ENCODE results near the gene OBSL1. TPM values are rescaled to one million over a fixed set of nuclear protein-coding genes. Genes with fewer than 3 reads are reported as not detected.

The OBSL1 gene
- total RNA-seq, 2 donors from 2014 or later = 119 to 185 TPM

DNA sequence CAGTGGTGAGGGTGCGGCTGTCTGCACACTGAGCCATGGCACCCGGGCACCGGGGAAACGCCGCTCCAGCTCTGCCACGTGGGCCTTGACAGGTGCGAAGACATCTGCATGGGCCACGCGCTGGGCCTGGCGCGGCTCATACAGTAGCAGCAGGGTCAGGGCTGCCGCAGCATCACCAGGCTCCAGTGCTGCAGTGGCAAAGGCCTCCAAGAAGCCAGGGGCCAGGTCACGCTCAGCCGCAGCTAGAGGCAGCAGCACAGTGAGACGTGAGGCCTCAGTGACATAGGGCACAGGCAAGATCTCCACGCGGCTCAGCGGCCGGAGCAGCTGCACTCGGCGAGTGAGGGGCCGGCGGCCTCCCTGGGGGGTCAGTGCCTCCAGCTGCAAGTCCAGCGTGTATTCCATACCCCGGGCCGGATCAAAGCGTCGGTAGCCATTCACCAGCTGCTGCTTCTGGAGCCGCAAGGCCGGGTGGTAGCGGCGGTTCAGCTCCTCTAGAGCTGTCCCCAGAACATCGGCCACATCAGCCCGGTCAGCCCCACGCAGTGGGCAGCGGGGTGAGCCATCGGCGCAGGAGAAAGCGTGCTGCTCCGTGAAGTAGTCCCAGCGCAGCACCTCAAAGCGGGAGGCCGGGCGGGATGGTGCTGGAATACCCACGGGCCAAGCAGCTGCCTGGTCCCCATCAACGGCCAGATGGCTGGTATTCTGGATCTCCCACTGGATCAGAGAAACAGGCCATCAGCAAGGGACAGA lies 31.2 kb downstream of the OBSL1 start:
- ATAC-seq (no peak), DNase-seq (no peak)
- WGBS, 2 donors = 87 to 90% methylated on average over 2 to 15 of the region's 46 CpGs
- no peak overlapping the region for H3K4me3 ChIP-seq
- peaks cover 0 to 18% of the 10 kb centered on the region in 2 donors for H3K36me3 ChIP-seq (replicated peaks in 1 of 2; ENCODE audit: insufficient read depth in 1 of 2, low read depth in 2 of 2)
- TF ChIP-seq POLR2A (IDR thresholded peaks at IDR 0.05) = no peak
- TF ChIP-seq, protein P1, sequence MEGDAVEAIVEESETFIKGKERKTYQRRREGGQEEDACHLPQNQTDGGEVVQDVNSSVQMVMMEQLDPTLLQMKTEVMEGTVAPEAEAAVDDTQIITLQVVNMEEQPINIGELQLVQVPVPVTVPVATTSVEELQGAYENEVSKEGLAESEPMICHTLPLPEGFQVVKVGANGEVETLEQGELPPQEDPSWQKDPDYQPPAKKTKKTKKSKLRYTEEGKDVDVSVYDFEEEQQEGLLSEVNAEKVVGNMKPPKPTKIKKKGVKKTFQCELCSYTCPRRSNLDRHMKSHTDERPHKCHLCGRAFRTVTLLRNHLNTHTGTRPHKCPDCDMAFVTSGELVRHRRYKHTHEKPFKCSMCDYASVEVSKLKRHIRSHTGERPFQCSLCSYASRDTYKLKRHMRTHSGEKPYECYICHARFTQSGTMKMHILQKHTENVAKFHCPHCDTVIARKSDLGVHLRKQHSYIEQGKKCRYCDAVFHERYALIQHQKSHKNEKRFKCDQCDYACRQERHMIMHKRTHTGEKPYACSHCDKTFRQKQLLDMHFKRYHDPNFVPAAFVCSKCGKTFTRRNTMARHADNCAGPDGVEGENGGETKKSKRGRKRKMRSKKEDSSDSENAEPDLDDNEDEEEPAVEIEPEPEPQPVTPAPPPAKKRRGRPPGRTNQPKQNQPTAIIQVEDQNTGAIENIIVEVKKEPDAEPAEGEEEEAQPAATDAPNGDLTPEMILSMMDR (IDR thresholded peaks at IDR 0.05) = no peak
- no peaks in the 10 kb centered on the region for H3K27me3 ChIP-seq
- peaks cover 37% of the 10 kb centered on the region for H3K4me1 ChIP-seq
- no peak overlapping the region for H3K27ac ChIP-seq
- no peaks in the 10 kb centered on the region for H3K9me3 ChIP-seq
- intact Hi-C loops (cut with DNase I) = loop anchor here (5.0 kb wide), 1 partner anchor 97 kb away; no protein-coding TSS in a partner anchor

DNA sequence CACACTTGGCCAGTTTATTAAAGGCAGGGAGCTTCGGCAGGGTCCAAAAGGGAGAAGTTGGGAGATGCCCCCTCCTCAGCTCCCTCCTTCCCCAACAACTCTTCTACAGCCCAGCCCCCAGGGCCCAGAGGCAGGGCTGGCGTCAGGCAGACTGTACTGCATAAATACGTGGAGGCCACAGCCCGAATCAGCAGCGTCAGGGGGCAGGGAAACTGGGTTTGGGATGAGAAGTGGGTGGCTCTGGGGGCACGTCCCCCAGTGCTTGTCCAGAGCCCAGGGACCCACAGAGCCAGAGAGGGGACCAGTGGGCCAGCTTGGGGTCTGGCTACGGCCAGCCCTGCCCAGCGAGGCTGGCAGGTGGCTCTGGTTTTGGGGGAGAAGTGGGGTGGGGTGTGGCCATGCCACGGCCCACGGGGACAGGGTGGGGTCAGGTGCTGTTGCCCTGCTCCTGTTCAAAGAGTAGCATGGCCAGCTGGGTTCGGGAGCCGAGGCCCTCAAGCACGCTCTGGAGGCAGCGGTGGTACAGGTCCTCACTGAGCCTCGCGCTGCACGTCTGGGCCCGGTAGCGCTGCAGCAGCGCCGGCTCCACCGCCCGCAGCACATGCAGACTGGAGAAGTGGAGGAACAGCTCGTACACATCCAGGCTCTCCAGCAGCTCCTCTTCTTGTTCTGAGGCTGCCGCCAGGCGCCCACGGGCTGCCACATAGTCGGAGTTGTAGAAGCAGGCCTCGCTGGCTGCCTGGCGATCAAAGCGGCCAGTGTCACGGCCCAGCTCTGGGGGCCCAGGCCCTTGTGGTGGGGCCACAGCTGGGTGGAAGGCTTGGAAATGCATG lies 32.2 kb downstream of the OBSL1 start:
- intact Hi-C loops (cut with DNase I) = loop anchor here (5.0 kb wide), 1 partner anchor 98 kb away; no protein-coding TSS in a partner anchor
- Histone ChIP-seq H3K4me1 (peaks cover 29% of the 10 kb centered on the region), H3K36me3 (replicated peaks in 1 of 2; ENCODE audit: insufficient read depth in 1 of 2, low read depth in 2 of 2) (peaks cover 0 to 18% of the 10 kb centered on the region in 2 donors), H3K27ac (no peak overlapping the region), H3K9me3 (no peaks in the 10 kb centered on the region), H3K27me3 (no peaks in the 10 kb centered on the region), H3K4me3 (no peak overlapping the region)
- ATAC-seq (no peak), DNase-seq (no peak)
- TF ChIP-seq POLR2A (IDR thresholded peaks at IDR 0.05) = no peak
- TF ChIP-seq, protein P1 (IDR thresholded peaks at IDR 0.05) = no peak
- WGBS, 2 donors = 81 to 85% methylated on average over 11 to 28 of the region's 32 CpGs

DNA sequence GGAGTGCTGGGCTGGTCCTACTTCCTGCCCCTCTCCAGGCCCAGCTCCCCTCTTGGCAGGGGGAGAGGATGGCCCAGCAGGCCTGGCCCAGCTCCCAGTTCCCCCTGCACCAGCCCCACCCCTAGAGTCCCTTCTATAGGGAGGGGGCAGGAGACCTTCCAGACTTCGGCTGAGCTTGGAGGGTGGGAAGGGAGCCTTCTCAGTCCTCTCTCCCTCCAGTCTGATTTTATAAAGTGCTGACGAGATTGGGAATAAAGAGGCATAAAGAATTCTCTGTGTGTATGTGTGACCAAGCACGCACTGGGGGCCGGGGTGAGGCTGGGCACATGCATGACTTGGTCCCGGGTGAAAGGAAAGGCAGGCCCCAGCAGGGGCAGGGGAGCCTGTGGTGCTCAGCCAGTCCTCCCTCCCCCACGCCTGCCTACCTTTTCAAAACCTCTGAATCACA lies 32.8 kb downstream of the OBSL1 start:
- H3K4me3 ChIP-seq = no peak overlapping the region
- no peak overlapping the region for H3K27ac ChIP-seq
- no peaks in the 10 kb centered on the region for H3K9me3 ChIP-seq
- H3K27me3 ChIP-seq = no peaks in the 10 kb centered on the region
- 65 to 78% methylated on average over 4 to 6 of the region's 6 CpGs for WGBS, 2 donors
- ATAC-seq (no peak), DNase-seq (no peak)
- H3K36me3 ChIP-seq (replicated peaks in 1 of 2; ENCODE audit: insufficient read depth in 1 of 2, low read depth in 2 of 2) = peaks cover 0 to 18% of the 10 kb centered on the region in 2 donors
- peaks cover 28% of the 10 kb centered on the region for H3K4me1 ChIP-seq
- TF ChIP-seq, protein P1 (IDR thresholded peaks at IDR 0.05) = no peak
- TF ChIP-seq POLR2A (IDR thresholded peaks at IDR 0.05) = no peak
- intact Hi-C loops (cut with DNase I) = loop anchor here (5.0 kb wide), 1 partner anchor 99 kb away; no protein-coding TSS in a partner anchor

DNA sequence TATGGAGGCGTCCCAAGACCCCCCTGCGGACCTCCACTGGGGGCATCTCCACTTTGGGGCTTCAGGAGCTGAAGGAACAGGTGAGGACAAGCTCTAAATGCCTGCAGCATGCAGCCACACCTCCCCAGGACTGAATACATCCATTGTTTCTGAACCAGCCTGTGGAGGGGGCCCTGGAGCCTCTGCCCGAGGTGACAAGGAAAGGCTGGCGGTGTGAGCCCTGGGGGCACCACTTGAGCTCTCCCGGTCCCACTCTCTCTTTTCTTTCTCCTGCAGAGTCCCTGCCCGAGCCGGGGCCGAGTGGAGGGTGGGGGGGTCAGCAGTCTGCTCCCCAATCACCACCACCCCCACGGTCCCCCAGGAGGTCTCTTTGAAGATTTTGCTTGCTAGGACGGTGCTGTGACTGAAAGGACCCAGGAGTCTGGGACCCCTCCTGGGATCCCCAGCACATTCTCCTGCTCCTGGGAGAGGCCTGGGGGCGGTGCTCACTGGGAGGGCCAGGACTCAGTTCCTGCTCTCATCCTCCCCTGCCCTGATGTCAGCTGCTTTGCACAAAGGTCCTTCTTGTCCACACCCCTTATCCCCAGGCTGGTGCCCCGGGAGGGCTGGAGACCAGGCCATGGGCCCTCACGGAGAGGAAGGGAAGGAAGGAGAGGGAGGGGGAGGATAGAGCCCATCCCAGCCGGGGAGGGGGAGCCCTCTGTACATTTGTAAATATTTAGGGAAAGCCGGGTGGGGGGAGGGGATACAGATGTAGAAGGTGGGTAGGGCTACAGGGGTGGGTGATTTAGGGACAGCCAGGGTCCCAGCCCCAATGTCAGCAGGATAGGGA lies 33.5 kb downstream of the OBSL1 start:
- H3K4me1 ChIP-seq = peaks cover 28% of the 10 kb centered on the region
- 47 to 61% methylated on average over 13 to 15 of the region's 15 CpGs for WGBS, 2 donors
- ATAC-seq = no peak
- TF ChIP-seq, protein P1 (IDR thresholded peaks at IDR 0.05) = no peak
- no peak for TF ChIP-seq POLR2A (IDR thresholded peaks at IDR 0.05)
- H3K9me3 ChIP-seq = no peaks in the 10 kb centered on the region
- peaks cover 0 to 18% of the 10 kb centered on the region in 2 donors for H3K36me3 ChIP-seq (replicated peaks in 1 of 2; ENCODE audit: insufficient read depth in 1 of 2, low read depth in 2 of 2)
- H3K27ac ChIP-seq = no peak overlapping the region
- no peaks in the 10 kb centered on the region for H3K27me3 ChIP-seq
- no peak for DNase-seq
- intact Hi-C loops (cut with DNase I) = loop anchor here (5.0 kb wide), 1 partner anchor 99 kb away; no protein-coding TSS in a partner anchor
- no peak overlapping the region for H3K4me3 ChIP-seq
